ENCODE data around the gene DNASE1L2. TPM values are rescaled to one million over a fixed set of nuclear protein-coding genes. Genes with fewer than 3 reads are reported as not detected.

DNASE1L2 gene
- total RNA-seq, 1 experiment from 2014 or later = 0.98 TPM

- DNase-seq (ENCODE audit: low read depth) = no peak
- in situ Hi-C loops (cut with HindIII; ENCODE audit: low pct_unique_long_range_greater_than_20kb, low sequenced_read_pairs) = no loop called here
Observed at GRCh38 chr16:2277466-2278271, 41.4 kb downstream of the DNASE1L2 start.

DNA sequence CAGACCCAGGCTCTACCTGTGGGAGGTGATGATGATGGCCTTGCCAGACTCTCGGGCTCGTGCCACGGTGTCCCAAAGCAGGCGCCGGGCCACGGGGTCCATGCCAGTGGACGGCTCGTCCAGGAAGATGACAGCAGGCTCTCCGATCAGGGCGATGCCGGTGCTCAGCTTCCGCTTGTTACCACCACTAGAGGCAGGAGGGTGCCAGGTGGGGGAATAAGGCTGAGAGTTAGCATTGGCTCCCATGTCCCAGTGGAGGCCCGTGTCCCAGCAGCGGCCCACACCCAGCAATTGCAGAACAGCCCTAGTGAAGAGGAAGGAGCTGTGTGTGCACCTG lies 42.0 kb downstream of the DNASE1L2 start:
- no peak for DNase-seq (ENCODE audit: low read depth)
- in situ Hi-C loops (cut with HindIII; ENCODE audit: low pct_unique_long_range_greater_than_20kb, low sequenced_read_pairs) = no loop called here

DNA sequence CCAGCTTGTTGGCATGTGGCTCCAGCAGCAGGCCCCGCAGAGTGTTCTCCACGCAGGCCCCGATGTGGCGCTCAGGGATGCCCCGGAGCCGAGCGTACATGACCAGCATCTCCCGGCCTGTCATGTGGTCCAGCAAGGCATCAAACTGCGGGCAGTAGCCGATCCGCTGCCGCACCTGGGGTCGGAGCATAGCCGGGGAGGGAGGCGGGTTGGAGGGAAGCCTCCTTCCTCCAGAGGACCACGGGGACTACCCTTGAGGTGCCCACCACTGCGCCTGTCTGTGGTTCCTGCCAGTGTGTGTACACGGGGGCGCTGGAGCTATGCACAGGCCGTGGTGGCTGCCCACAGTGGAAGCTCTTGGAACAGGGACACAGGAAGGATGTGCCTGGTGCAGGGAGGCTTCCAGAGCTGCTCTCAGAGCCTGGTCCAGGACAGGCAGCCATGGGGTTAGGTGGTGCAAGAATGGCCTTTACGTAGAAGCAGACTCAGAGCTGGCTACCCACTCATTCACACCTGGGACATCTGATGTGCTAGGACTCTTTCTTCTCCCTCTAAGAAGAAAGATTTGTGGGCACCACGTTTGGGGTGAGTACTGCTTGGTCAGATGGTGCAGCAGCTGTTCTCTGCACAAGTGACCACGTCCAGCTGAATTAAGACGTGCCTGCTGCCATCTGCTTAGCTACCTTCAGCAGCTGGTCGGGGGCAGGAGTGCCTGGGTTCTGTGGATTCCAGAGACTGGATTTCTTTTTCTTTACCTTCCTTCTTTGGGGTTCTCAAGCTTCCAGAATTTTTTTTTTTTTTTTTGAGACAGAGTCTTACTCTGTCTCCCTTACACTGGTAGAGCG lies 42.9 kb downstream of the DNASE1L2 start:
- in situ Hi-C loops (cut with HindIII; ENCODE audit: low pct_unique_long_range_greater_than_20kb, low sequenced_read_pairs) = no loop called here
- no peak for DNase-seq (ENCODE audit: low read depth)

GRCh38 chr16:2280461-2280860 lies 44.2 kb downstream of the DNASE1L2 start:
- DNase-seq (ENCODE audit: low read depth) = no peak
- in situ Hi-C loops (cut with HindIII; ENCODE audit: low pct_unique_long_range_greater_than_20kb, low sequenced_read_pairs) = no loop called here

DNA sequence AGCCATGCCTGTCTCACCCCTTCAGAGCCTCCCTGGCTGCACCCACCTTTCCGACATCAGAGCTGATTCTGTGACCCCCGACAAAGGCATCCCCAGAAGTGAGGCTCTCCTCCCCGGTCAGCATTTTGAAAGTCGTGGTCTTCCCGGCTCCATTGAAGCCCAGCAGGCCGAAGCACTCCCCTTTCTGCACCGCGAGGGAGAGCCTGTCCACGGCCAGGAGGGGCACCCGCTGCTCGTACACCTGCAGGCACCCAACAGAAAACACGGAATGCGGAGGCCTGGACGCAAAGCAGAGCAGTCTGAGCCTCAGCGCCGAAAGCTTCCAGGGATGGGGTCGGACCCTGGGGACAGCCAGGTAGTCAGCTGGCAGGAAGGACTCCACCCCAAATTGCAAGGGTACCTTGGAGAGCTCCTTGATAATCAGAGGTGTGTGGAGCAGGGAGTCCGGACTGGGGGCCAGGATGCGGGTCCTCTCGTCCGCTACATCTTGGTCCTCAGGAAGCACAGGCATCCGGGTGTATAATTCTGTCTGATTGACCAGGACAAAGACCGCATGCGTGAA lies 44.8 kb downstream of the DNASE1L2 start:
- no peak for DNase-seq (ENCODE audit: low read depth)
- in situ Hi-C loops (cut with HindIII; ENCODE audit: low pct_unique_long_range_greater_than_20kb, low sequenced_read_pairs) = no loop called here

GRCh38 chr16:2282262-2282661 lies 46.0 kb downstream of the DNASE1L2 start:
- in situ Hi-C loops (cut with HindIII; ENCODE audit: low pct_unique_long_range_greater_than_20kb, low sequenced_read_pairs) = no loop called here
- DNase-seq (ENCODE audit: low read depth) = no peak

DNA sequence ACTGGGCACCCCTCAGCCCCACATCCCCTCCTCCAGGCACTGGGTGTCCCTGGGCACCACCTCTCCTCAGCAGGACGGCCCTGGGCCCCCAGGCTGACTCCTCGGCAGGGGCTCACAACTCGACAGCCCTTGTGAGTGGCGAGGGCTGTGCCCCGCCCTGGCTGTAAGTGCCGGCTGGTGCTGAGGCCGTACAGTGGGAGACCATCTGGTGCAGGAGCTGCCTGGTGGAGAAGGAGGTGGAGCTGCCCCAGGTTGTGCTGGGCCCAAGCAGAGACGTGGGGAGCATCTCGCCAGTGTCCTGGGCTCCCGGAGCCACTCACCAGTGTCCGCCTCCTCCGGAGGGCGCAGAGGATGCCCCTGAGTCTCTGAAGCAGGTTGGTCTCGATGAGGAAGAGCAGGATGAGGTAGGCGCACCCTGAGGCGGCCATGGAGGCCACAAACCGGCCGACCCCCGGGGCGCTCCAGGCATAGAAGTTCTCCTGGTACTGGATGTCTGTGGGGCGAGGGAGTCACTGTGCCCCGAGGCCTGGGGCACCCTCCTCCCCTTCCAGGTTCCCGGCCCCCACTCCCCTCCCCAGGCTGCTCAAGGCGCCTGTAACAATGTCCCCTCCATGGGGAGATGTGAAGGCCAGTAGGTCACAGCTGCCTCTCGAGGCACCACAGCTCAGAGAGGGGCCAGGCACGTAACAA lies 46.8 kb downstream of the DNASE1L2 start:
- no peak for DNase-seq (ENCODE audit: low read depth)
- in situ Hi-C loops (cut with HindIII; ENCODE audit: low pct_unique_long_range_greater_than_20kb, low sequenced_read_pairs) = no loop called here

GRCh38 chr16:2284001-2284770 lies 47.9 kb downstream of the DNASE1L2 start:
- in situ Hi-C loops (cut with HindIII; ENCODE audit: low pct_unique_long_range_greater_than_20kb, low sequenced_read_pairs) = no loop called here
- DNase-seq (ENCODE audit: low read depth) = no peak

- in situ Hi-C loops (cut with HindIII; ENCODE audit: low pct_unique_long_range_greater_than_20kb, low sequenced_read_pairs) = no loop called here
- no peak for DNase-seq (ENCODE audit: low read depth)
Observed at GRCh38 chr16:2284797-2285576, 48.7 kb downstream of the DNASE1L2 start.

- in situ Hi-C loops (cut with HindIII; ENCODE audit: low pct_unique_long_range_greater_than_20kb, low sequenced_read_pairs) = no loop called here
- DNase-seq (ENCODE audit: low read depth) = no peak
Observed at GRCh38 chr16:2285731-2286191, 49.5 kb downstream of the DNASE1L2 start.

- DNase-seq (ENCODE audit: low read depth) = no peak
- in situ Hi-C loops (cut with HindIII; ENCODE audit: low pct_unique_long_range_greater_than_20kb, low sequenced_read_pairs) = no loop called here
Observed at GRCh38 chr16:2286550-2286949, 50.3 kb downstream of the DNASE1L2 start.

DNA sequence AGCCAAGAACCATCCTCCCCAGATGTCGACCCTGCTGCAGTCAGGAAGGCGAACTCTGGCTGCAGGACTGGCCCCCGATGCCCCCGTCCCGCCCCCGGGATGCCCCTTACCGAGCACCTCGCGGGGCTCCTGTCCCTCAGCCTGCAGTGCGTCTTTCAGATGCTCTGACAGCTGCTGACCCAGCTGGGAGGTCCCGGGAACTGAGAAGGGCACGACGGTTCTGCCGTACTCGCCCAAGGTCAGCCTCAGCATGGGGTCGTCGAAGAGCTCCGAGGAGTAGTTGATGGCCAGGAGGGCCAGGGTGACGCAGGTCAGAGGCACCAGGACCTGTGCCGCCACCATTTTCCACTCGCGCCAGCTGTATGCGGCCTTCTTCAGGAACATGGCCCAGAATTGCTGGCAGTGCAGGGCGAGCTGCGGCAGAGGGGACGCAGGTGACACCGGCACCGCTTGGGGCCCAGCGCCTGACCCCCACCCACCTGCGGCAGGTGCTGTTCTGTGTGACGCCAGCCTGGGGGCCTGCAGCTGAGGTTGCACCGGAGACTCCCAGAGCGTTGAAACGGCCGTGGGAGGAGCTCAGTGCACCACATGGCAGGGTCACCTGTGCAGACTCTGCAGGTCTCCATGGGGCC lies 51.8 kb downstream of the DNASE1L2 start:
- DNase-seq (ENCODE audit: low read depth) = no peak
- in situ Hi-C loops (cut with HindIII; ENCODE audit: low pct_unique_long_range_greater_than_20kb, low sequenced_read_pairs) = no loop called here

Other genes with a start within 250 kb of the DNASE1L2 start
- 37.8 and 44.9 TPM in 2 replicates for gene SYNGR3, start 246.5 kb upstream of the DNASE1L2 start, total RNA-seq (2014; rRNA removed; shearing (Covaris generic); ENCODE audit: low replicate concordance)
- gene ZNF598, start 226.6 kb upstream of the DNASE1L2 start, total RNA-seq (2014; rRNA removed; shearing (Covaris generic); ENCODE audit: low replicate concordance) = 45.0 and 89.3 TPM in 2 replicates
- gene NPW, start 216.7 kb upstream of the DNASE1L2 start, total RNA-seq (2014; rRNA removed; shearing (Covaris generic); ENCODE audit: low replicate concordance) = not detected in 2 replicates
- 30.3 and 32.4 TPM in 2 replicates for gene NHERF2, start 209.5 kb upstream of the DNASE1L2 start, total RNA-seq (2014; rRNA removed; shearing (Covaris generic); ENCODE audit: low replicate concordance)
- 129 and 148 TPM in 2 replicates for gene NTHL1, start 188.6 kb upstream of the DNASE1L2 start, total RNA-seq (2014; rRNA removed; shearing (Covaris generic); ENCODE audit: low replicate concordance)
- 22.3 and 31.5 TPM in 2 replicates for gene TSC2, start 188.5 kb upstream of the DNASE1L2 start, total RNA-seq (2014; rRNA removed; shearing (Covaris generic); ENCODE audit: low replicate concordance)
- gene PKD1, start 100.5 kb upstream of the DNASE1L2 start, total RNA-seq (2014; rRNA removed; shearing (Covaris generic); ENCODE audit: low replicate concordance) = 37.4 and 84.9 TPM in 2 replicates
- gene RAB26, start 87.8 kb upstream of the DNASE1L2 start, total RNA-seq (2014; rRNA removed; shearing (Covaris generic); ENCODE audit: low replicate concordance) = 8.9 and 9.5 TPM in 2 replicates
- gene TRAF7, start 80.7 kb upstream of the DNASE1L2 start, total RNA-seq (2014; rRNA removed; shearing (Covaris generic); ENCODE audit: low replicate concordance) = 94.4 and 101 TPM in 2 replicates
- 0.03 TPM in 1 of 2 replicates, not detected in the other for gene CASKIN1, start 39.8 kb upstream of the DNASE1L2 start, total RNA-seq (2014; rRNA removed; shearing (Covaris generic); ENCODE audit: low replicate concordance)
- 81.6 and 90.5 TPM in 2 replicates for gene MLST8, start 31.0 kb upstream of the DNASE1L2 start, total RNA-seq (2014; rRNA removed; shearing (Covaris generic); ENCODE audit: low replicate concordance)
- 0.12 and 1.1 TPM in 2 replicates for gene BRICD5, start 25.6 kb upstream of the DNASE1L2 start, total RNA-seq (2014; rRNA removed; shearing (Covaris generic); ENCODE audit: low replicate concordance)
- gene PGP, start 21.6 kb upstream of the DNASE1L2 start, total RNA-seq (2014; rRNA removed; shearing (Covaris generic); ENCODE audit: low replicate concordance) = 59.6 and 78.5 TPM in 2 replicates
- 45.6 and 67.7 TPM in 2 replicates for gene E4F1, start 12.9 kb upstream of the DNASE1L2 start, total RNA-seq (2014; rRNA removed; shearing (Covaris generic); ENCODE audit: low replicate concordance)
- 120 and 165 TPM in 2 replicates for gene ECI1, start 15.1 kb downstream of the DNASE1L2 start, total RNA-seq (2014; rRNA removed; shearing (Covaris generic); ENCODE audit: low replicate concordance)
- 151 and 155 TPM in 2 replicates for gene RNPS1, start 31.7 kb downstream of the DNASE1L2 start, total RNA-seq (2014; rRNA removed; shearing (Covaris generic); ENCODE audit: low replicate concordance)
- 18.0 and 22.4 TPM in 2 replicates for gene ABCA3, start 104.3 kb downstream of the DNASE1L2 start, total RNA-seq (2014; rRNA removed; shearing (Covaris generic); ENCODE audit: low replicate concordance)
- 36.9 and 40.3 TPM in 2 replicates for gene CCNF, start 193.0 kb downstream of the DNASE1L2 start, total RNA-seq (2014; rRNA removed; shearing (Covaris generic); ENCODE audit: low replicate concordance)
- gene TEDC2, start 223.7 kb downstream of the DNASE1L2 start, total RNA-seq (2014; rRNA removed; shearing (Covaris generic); ENCODE audit: low replicate concordance) = 37.3 and 39.9 TPM in 2 replicates
- not detected in 2 replicates for gene NTN3, start 234.9 kb downstream of the DNASE1L2 start, total RNA-seq (2014; rRNA removed; shearing (Covaris generic); ENCODE audit: low replicate concordance)
- 6.2 and 9.5 TPM in 2 replicates for gene TBC1D24, start 238.7 kb downstream of the DNASE1L2 start, total RNA-seq (2014; rRNA removed; shearing (Covaris generic); ENCODE audit: low replicate concordance)